Calu3 (cell line): ENCODE data around the gene MALAT1. TPM values are rescaled to one million over a fixed set of nuclear protein-coding genes. Genes with fewer than 3 reads are reported as not detected.
A peak's percentile ranks its signal among the peaks of the same experiment; 100 is the strongest.

ENCODE experiments used
- BruUV-seq: library from RNA; stranded (reverse); fragments of 400-500 nt; replicated peaks from 2 replicates; lab custom pipeline; 2021; lab: Mats Ljungman, UMichigan
- CTCF ChIA-PET: fragments of 300-600 bp; sonication (Branson Sonifier 250); formaldehyde crosslinking; loops from one replicate; lab custom pipeline; 2022; ENCODE audit warnings: antibody characterized with exemption; lab: Charles Lee
- DNase-seq: peaks from one replicate; pipeline ENCODE4 v3.0.0; 2022
- H3K27ac Mint-ChIP-seq: one replicate; pipeline ENCODE4 v1.8.0; 2022; ENCODE audit warnings: mixed read lengths; ENCODE audit not compliant: unreplicated experiment
- H3K27me3 Mint-ChIP-seq: one replicate; pipeline ENCODE4 v1.8.0; 2022; ENCODE audit warnings: mixed read lengths; ENCODE audit not compliant: unreplicated experiment
- H3K36me3 Mint-ChIP-seq: one replicate; pipeline ENCODE4 v1.8.0; 2022; ENCODE audit warnings: mild to moderate bottlenecking, moderate library complexity, mixed read lengths; ENCODE audit not compliant: insufficient read depth, unreplicated experiment
- H3K4me1 Mint-ChIP-seq: one replicate; pipeline ENCODE4 v1.8.0; 2022; ENCODE audit warnings: mild to moderate bottlenecking, low read depth, mixed read lengths; ENCODE audit not compliant: unreplicated experiment
- H3K4me3 Mint-ChIP-seq: one replicate; pipeline ENCODE4 v1.8.0; 2022; ENCODE audit warnings: mild to moderate bottlenecking, low read depth, moderate library complexity, mixed read lengths; ENCODE audit not compliant: unreplicated experiment
- H3K9me3 Mint-ChIP-seq: one replicate; pipeline ENCODE4 v1.8.0; 2022; ENCODE audit warnings: low read depth, mixed read lengths; ENCODE audit not compliant: unreplicated experiment
- CTCF ChIP-seq: fragments of 200-600 bp; IDR thresholded peaks from one replicate; pipeline ENCODE4 v1.8.0; 2022; ENCODE audit warnings: antibody characterized with exemption; ENCODE audit not compliant: unreplicated experiment
- intact Hi-C: fragments of 100-400 bp; cut with micrococcal nuclease; formaldehyde crosslinking; loops from one replicate; pipeline ENCODE4 v1.10.0; 2022; ENCODE audit not compliant: unreplicated experiment
- total RNA-seq: library from RNA; stranded (reverse); gene quantifications from 2 replicates; pipeline ENCODE4 v1.2.3, GENCODE V29; 2022

The MALAT1 gene
- total RNA-seq, 1 experiment from 2014 or later, result 8,437 TPM

- peaks cover 70% of the 10 kb centered on the region for H3K36me3 Mint-ChIP-seq
- H3K27ac Mint-ChIP-seq, result peak overlapping the region; percentile 85
- no peaks in the 10 kb centered on the region for H3K9me3 Mint-ChIP-seq
- no peak for TF ChIP-seq CTCF
- CTCF ChIA-PET, result interaction anchor here (0.5 kb wide), 1 partner anchor 63 kb away, joined by 3 read pairs; no protein-coding TSS in a partner anchor
- H3K27me3 Mint-ChIP-seq, result no peaks in the 10 kb centered on the region
- H3K4me1 Mint-ChIP-seq, result peaks cover 64% of the 10 kb centered on the region
- peak overlapping the region; percentile 77 for H3K4me3 Mint-ChIP-seq
- intact Hi-C loops, result no loop called here
- no TSS peak for BruUV-seq
- DNase-seq, result no peak
Measured at GRCh38 chr11:65554842-65555430, 56.1 kb downstream of the MALAT1 start.

- Mint-ChIP-seq H3K4me3 (peak overlapping the region; percentile 77), H3K36me3 (peaks cover 70% of the 10 kb centered on the region), H3K27me3 (no peaks in the 10 kb centered on the region), H3K27ac (peak overlapping the region; percentile 85), H3K4me1 (peaks cover 72% of the 10 kb centered on the region), H3K9me3 (no peaks in the 10 kb centered on the region)
- DNase-seq, result peak; percentile 89
- intact Hi-C loops, result no loop called here
- CTCF ChIA-PET, result no interaction called here
- no TSS peak for BruUV-seq
- no peak for TF ChIP-seq CTCF
Measured at GRCh38 chr11:65555693-65556231, 56.9 kb downstream of the MALAT1 start.

Other genes with a start within 250 kb of the MALAT1 start
- 34.4 and 40.4 TPM in 2 replicates for gene POLA2, start 237.1 kb upstream of the MALAT1 start, total RNA-seq
- gene CDC42EP2, start 184.2 kb upstream of the MALAT1 start, total RNA-seq, result 35.6 and 43.2 TPM in 2 replicates
- 57.5 and 61.1 TPM in 2 replicates for gene DPF2, start 165.2 kb upstream of the MALAT1 start, total RNA-seq
- gene TIGD3, start 144.3 kb upstream of the MALAT1 start, total RNA-seq, result 0.73 and 1.5 TPM in 2 replicates
- 2.9 and 4.0 TPM in 2 replicates for gene SLC25A45, start 116.4 kb upstream of the MALAT1 start, total RNA-seq
- 40.2 and 51.9 TPM in 2 replicates for gene FRMD8, start 112.4 kb upstream of the MALAT1 start, total RNA-seq
- 605 and 821 TPM in 2 replicates for gene NEAT1, start 76.2 kb upstream of the MALAT1 start, total RNA-seq
- gene SCYL1, start 26.0 kb downstream of the MALAT1 start, total RNA-seq, result 47.8 and 53.6 TPM in 2 replicates
- 166 and 169 TPM in 2 replicates for gene LTBP3, start 59.3 kb downstream of the MALAT1 start, total RNA-seq
- gene ZNRD2, start 71.4 kb downstream of the MALAT1 start, total RNA-seq, result 40.7 and 45.3 TPM in 2 replicates
- gene FAM89B, start 73.5 kb downstream of the MALAT1 start, total RNA-seq, result 29.8 and 30.6 TPM in 2 replicates
- gene EHBP1L1, start 77.0 kb downstream of the MALAT1 start, total RNA-seq, result 73.7 and 81.0 TPM in 2 replicates
- gene KCNK7, start 96.8 kb downstream of the MALAT1 start, total RNA-seq, result 1.2 and 1.4 TPM in 2 replicates
- 86.3 and 91.4 TPM in 2 replicates for gene MAP3K11, start 115.2 kb downstream of the MALAT1 start, total RNA-seq
- 72.8 and 77.4 TPM in 2 replicates for gene PCNX3, start 116.7 kb downstream of the MALAT1 start, total RNA-seq
- 33.0 and 41.3 TPM in 2 replicates for gene SIPA1, start 139.1 kb downstream of the MALAT1 start, total RNA-seq
- 76.4 and 79.6 TPM in 2 replicates for gene RELA, start 163.9 kb downstream of the MALAT1 start, total RNA-seq
- 50.9 and 51.0 TPM in 2 replicates for gene KAT5, start 213.2 kb downstream of the MALAT1 start, total RNA-seq
- 26.2 and 28.2 TPM in 2 replicates for gene RNASEH2C, start 221.8 kb downstream of the MALAT1 start, total RNA-seq